HG02623 (cell line): ENCODE data around the gene MLXIP.
"Not testable (repeated sequence)": the region's sequence is repeated elsewhere in the genome, so short reads cannot be mapped to it uniquely, and the experiment has no call there.

ENCODE experiments used
- ATAC-seq: cut with Tn5 transposase; IDR thresholded peaks from one replicate; pipeline ENCODE4 v1.9.1; 2021; ENCODE audit warnings: moderate library complexity; ENCODE audit not compliant: unreplicated experiment

Gene MLXIP

DNA sequence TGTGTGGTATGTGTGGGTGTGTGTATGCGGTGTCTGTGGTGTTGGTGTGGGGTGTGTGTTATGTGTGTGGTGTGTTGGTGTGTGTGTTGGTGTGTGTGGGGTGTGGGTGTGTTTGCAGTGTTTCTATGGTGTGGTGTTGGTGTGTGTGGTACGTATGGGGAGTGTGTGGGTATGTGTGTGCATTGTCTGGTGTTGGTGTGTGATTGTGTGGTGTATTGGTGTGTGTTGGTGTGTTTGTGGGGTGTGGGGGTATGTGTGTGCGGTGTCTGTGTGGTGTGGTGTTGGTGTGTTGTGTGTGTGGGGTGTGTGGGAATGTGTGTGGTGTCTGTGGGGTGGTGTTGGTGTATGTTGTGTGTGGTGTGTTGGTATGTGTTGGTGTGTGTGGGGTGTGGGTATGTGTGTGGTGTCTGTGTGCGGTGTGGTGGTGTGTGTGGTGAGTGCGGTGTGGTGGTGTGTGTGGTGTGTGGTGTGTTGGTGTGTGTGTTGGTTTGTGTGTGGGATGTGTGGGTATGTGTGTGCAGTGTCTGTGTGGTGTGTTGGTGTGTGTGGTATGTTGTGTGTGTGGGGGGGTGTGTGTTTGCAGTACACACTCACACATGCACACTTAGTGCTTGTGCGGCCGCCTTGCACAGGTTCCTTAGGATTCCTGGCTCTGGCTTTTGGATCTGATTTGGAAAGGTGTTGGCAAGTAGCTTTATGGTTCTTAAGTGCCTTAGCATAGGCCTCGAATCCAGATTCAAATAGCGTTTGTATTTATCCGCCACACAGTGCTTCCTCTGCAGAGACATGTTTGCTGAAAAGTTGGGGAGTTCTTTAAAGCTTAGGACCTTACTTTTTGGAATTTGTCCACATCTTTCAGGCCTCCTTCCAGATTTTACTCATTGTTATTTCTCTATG lies 16.4 kb downstream of the MLXIP start:
- no peak for ATAC-seq

DNA sequence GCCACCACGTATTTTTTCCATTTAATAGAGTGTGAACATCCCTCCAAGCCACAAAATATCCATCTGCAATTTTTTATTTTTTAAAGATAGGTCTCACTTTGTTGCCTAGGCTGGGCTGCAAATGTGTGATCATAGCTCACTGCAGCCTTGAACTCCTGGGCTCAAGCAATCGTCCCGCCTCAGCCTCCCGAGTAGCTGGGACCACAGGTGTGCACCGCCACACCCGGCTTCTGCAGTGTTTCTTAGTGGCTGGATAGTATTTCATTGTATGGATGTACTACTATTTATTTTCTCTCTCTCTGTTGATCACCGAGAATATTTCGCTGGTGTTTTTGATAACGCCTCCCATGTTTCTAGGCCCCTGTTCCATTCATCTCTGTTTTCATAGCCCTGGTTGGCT lies 17.5 kb downstream of the MLXIP start:
- ATAC-seq, result no peak

DNA sequence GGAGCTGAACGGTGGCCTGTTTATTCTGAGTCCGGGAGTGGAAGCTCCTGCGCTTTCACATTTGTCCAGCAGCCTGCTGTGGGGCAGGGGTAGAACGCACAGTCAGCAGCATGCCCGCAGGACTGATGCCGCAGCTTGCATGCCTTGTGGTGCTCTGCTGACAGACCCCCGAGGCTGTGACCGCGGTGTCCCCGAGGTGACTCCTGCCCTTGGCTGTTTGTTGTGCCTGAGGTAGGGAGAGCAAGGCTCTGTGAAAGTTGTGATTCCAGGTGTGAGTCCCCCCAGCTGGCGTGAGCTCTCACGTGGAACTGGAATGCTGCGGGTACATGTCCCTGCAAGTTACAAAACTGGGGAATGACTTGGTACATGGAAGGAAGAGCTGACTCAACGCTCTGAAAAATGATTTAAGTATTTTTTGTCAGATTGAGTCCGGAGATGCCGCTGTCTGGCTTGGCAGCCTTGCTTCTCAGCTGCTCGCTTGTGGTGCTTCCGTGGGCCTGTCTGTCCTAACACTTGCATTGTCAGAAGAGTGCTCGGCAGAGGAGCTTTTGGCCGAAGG lies 18.1 kb downstream of the MLXIP start:
- ATAC-seq, result no peak

DNA sequence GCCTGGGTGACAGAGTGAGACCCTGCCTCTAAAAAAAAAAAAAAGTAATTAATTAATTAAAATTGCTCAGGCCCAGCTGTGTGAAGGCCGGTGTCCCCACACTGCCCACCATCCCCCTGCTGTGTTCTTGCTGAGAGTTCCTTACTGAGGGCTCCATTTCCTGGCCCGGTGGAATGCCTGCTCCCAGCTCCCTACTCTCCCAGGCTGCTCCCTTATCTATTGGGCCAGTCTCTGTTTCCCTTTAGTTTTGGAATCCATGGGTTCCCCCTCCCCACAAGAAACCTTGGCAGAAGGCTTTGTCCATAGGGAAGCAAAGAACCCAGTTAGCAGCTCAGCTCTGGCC lies 19.0 kb downstream of the MLXIP start:
- ATAC-seq, result no peak

GRCh38 chr12:122097927-122098756 lies 19.6 kb downstream of the MLXIP start:
- ATAC-seq, result no peak

DNA sequence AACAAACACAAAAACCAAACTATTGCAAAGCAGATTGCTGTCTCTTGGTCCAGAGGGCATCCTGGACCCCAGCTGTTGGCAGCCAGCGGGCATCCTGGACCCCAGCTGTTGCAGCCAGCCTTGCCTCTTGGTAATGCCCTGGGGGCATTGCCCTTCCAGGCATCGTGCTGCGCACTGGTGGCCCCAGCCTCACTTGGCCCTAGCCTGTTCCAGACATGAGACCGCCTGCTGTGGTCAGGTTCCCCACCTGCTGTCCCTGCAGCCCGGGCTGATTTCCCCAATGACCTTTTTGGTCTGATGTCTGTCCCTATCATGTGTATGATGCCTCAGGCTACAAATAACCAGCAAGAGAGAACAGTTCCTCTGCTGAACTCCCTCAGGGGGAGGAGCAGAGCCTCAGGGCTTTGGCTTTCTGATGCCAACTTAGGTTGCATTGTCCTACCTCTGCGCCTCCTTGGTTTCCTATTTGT lies 20.8 kb downstream of the MLXIP start:
- ATAC-seq, result no peak

GRCh38 chr12:122099856-122100255 lies 21.3 kb downstream of the MLXIP start:
- ATAC-seq, result no peak

DNA sequence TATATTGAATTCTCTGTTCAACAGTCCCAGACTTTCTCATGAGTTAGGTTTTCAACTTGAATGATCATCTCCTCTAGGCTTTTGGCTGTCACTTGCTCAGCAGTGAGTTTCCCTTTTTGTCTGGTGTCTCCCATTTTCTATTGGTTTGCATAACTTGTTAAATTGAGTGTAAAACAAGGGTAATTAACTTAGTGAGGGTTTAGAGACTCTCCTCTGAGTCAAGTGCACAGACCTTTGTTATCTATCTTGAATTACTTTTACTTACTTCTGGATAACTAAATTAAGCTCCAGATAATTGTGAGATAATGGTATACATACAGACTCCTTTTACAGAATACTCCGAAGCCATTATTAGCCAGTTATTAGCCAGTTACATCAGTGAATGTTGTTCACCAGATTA lies 22.0 kb downstream of the MLXIP start:
- no peak for ATAC-seq

DNA sequence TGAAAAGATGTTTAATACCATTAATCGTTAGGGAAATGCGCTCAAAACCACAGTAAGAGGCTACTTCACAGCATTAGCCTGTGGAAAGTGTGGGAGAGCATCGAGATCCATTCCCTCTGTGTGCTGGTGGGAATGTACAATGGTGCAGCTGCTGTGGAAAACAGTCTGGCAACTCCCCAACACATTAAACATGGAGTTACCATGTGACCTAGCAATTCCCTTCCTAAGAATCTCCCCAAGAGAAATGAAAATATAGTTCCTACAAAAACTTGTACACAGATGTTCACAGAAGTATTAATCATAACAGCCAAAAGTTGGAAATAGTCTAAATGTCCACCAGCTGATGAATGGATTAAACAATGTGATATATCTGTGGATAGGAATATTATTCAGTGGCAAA lies 23.8 kb downstream of the MLXIP start:
- no peak for ATAC-seq

GRCh38 chr12:122104844-122105243 lies 26.3 kb downstream of the MLXIP start:
- ATAC-seq, result no peak

GRCh38 chr12:122105496-122105895 lies 26.9 kb downstream of the MLXIP start:
- not testable (repeated sequence) for ATAC-seq

GRCh38 chr12:122106843-122107242 lies 28.3 kb downstream of the MLXIP start:
- ATAC-seq, result no peak

- ATAC-seq, result no peak
Measured at GRCh38 chr12:122107261-122107660, 28.7 kb downstream of the MLXIP start.

GRCh38 chr12:122111089-122111641 lies 32.6 kb downstream of the MLXIP start:
- no peak for ATAC-seq

GRCh38 chr12:122116707-122117535 lies 38.4 kb downstream of the MLXIP start:
- no peak for ATAC-seq

GRCh38 chr12:122117979-122118378 lies 39.4 kb downstream of the MLXIP start:
- no peak for ATAC-seq

DNA sequence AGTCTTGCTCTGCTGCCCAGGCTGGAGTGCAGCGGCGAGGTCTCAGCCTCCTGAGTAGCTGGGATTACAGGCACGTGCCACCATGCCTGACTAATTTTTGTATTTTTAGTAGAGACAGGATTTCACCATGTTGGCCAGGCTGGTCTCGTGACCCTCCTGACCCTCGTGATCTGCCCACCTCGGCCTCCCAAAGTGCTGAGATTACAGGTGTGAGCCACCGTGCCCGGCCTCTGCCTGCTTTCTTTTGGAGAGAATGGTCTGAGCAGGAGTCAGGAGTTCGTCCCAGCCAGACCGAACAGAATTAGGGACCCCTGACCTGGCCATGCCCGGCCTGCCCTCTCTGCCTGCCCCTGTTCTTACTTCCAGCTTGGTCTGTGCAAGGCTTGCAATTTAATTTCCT lies 42.8 kb downstream of the MLXIP start:
- not testable (repeated sequence) for ATAC-seq

GRCh38 chr12:122121745-122122144 lies 43.2 kb downstream of the MLXIP start:
- no peak for ATAC-seq

DNA sequence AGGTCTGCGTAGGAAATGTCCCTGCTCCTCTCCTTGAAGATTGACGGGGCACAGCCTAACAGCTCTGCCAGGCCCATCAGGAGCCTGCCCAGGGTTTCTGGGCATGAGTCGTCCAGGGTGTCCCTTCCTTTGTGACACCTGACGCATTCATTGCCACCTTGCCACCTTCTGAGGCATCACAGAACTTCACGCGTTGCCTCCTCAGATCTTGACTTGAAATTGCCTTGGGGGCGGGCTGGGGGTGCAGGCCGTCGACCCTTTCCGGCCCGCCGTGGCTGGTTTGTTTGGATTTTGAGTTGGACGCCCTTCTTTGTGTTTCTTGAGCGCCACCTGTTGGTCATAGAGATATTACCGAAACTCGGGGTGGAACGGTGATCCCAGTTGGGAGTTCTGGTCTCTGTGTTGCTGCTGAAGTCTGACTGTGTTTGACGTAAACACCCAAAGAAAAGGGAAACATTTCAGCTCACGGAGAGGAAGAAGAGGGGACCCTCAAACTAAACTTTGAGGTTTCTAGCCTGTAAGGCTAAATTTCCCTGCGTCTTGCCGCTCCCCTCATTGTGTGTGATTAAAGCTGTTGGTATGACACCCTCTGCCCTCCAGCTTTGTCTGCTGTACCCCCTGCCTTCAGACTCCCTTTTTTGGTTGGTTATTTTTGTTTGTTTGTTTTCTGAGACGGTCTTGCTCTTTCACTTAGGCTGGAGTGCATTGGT lies 44.6 kb downstream of the MLXIP start:
- ATAC-seq, result no peak

DNA sequence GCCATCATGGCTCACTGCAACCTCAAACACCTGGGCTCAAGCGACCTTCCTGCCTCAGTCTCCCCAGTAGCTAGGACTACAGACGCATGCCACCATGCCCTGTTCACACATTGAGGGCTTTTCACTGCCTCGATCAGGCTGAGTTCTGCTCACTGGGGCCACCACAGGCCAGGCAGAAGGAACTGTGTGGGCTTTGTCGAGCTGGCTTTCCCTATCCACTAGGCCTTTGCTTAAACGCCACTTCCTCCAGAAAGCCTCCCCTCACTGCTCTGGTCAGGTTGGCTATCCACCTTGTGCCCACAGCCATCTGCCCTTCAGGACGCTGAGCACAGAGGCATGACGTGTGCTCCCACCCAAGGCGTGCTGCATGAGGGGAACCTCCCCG lies 45.2 kb downstream of the MLXIP start:
- ATAC-seq, result no peak
